Measurements from ENCODE around the gene TBC1D10B. TPM values are rescaled to one million over a fixed set of nuclear protein-coding genes. Genes with fewer than 3 reads are reported as not detected.

TBC1D10B gene
- total RNA-seq, 1 experiment from 2014 or later, result 49.2 TPM

DNA sequence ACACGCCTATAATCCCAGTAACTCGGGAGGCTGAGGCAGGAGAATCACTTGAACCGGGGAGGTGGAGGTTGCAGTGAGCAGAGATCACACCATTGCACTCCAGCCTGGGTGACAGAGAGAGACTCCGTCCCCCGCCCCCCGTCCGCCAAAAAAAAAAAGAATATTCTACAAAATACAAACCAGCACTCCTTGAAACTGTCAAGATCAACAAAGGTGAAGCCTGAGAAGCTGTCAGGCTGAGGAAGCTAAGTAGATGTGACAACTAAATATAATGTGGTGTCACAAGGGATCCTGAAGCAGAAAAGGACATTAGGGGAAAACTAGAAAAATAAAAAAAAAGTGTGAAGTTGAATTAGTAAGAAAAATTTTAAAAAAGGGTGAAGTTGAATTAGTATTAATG, 21.4 kb downstream of the TBC1D10B start (continued):
- TF ChIP-seq ELF1 (IDR thresholded peaks at IDR 0.05; ENCODE audit: borderline replicate concordance, low read depth), result no peak
- no peak for TF ChIP-seq MAX (IDR thresholded peaks at IDR 0.05)
- no peak for TF ChIP-seq YY1 (IDR thresholded peaks at IDR 0.05; ENCODE audit: extremely low read depth, insufficient replicate concordance, low read depth, low read length)
- TF ChIP-seq, protein P1, sequence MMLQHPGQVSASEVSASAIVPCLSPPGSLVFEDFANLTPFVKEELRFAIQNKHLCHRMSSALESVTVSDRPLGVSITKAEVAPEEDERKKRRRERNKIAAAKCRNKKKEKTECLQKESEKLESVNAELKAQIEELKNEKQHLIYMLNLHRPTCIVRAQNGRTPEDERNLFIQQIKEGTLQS (IDR thresholded peaks at IDR 0.05), result no peak
- TF ChIP-seq TCF7L2 (IDR thresholded peaks at IDR 0.05; ENCODE audit: borderline replicate concordance, extremely low read depth, insufficient read depth, insufficient read length), result no peak
- no peak for TF ChIP-seq JUND (IDR thresholded peaks at IDR 0.05)
- no peak for TF ChIP-seq EZH2 (IDR thresholded peaks at IDR 0.05)
- no peak for TF ChIP-seq POLR2AphosphoS5 (IDR thresholded peaks at IDR 0.05; ENCODE audit: low read depth, low read length)

GRCh38 chr16:30348113-30348512, 22.2 kb downstream of the TBC1D10B start:
- no peak overlapping the region for H2AFZ ChIP-seq (ENCODE audit: low read depth, low read length, poor library complexity, severe bottlenecking)
- TF ChIP-seq FOSL1 (IDR thresholded peaks at IDR 0.05; ENCODE audit: low read depth) (no peak), ZFX (IDR thresholded peaks at IDR 0.05) (no peak), ZBTB33 (IDR thresholded peaks at IDR 0.05; ENCODE audit: extremely low read depth, insufficient replicate concordance, low read length) (no peak), SP1 (IDR thresholded peaks at IDR 0.05; ENCODE audit: low read depth) (no peak), POLR2AphosphoS5 (IDR thresholded peaks at IDR 0.05; ENCODE audit: low read depth, low read length) (no peak), EZH2phosphoT487 (IDR thresholded peaks at IDR 0.05; ENCODE audit: borderline replicate concordance) (no peak), CEBPB (IDR thresholded peaks at IDR 0.05; ENCODE audit: low read depth) (no peak), CBX3 (IDR thresholded peaks at IDR 0.05; ENCODE audit: low read depth) (no peak), CTCF (IDR thresholded peaks at IDR 0.05 in 2 of 3, conservative IDR thresholded peaks at IDR 0.05 in 1 of 3; ENCODE audit: borderline replicate concordance in 1 of 3, insufficient read depth in 1 of 3, low read depth in 2 of 3, low read length in 2 of 3) (no peak), EZH2 (IDR thresholded peaks at IDR 0.05) (no peak), ELF1 (IDR thresholded peaks at IDR 0.05; ENCODE audit: borderline replicate concordance, low read depth) (no peak)
- TF ChIP-seq, protein P1 (IDR thresholded peaks at IDR 0.05), result no peak
- TF ChIP-seq, protein P2, sequence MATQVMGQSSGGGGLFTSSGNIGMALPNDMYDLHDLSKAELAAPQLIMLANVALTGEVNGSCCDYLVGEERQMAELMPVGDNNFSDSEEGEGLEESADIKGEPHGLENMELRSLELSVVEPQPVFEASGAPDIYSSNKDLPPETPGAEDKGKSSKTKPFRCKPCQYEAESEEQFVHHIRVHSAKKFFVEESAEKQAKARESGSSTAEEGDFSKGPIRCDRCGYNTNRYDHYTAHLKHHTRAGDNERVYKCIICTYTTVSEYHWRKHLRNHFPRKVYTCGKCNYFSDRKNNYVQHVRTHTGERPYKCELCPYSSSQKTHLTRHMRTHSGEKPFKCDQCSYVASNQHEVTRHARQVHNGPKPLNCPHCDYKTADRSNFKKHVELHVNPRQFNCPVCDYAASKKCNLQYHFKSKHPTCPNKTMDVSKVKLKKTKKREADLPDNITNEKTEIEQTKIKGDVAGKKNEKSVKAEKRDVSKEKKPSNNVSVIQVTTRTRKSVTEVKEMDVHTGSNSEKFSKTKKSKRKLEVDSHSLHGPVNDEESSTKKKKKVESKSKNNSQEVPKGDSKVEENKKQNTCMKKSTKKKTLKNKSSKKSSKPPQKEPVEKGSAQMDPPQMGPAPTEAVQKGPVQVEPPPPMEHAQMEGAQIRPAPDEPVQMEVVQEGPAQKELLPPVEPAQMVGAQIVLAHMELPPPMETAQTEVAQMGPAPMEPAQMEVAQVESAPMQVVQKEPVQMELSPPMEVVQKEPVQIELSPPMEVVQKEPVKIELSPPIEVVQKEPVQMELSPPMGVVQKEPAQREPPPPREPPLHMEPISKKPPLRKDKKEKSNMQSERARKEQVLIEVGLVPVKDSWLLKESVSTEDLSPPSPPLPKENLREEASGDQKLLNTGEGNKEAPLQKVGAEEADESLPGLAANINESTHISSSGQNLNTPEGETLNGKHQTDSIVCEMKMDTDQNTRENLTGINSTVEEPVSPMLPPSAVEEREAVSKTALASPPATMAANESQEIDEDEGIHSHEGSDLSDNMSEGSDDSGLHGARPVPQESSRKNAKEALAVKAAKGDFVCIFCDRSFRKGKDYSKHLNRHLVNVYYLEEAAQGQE (IDR thresholded peaks at IDR 0.05; ENCODE audit: low read depth), result no peak
- intact Hi-C loops (cut with micrococcal nuclease), result no loop called here
- no TSS peak for BruUV-seq (replicated peaks)
- H4K20me1 ChIP-seq (ENCODE audit: insufficient read depth), result no peaks in the 10 kb centered on the region
- H3K9ac ChIP-seq (ENCODE audit: low read length), result no peak overlapping the region
- H3K4me1 ChIP-seq (ENCODE audit: control insufficient read depth in 1 of 2, insufficient read depth in 2 of 2, low read length in 2 of 2), result peaks cover 18 to 19% of the 10 kb centered on the region in 2 experiments
- no peak overlapping the region for H3K27ac ChIP-seq (ENCODE audit: low read depth, low read length)
- POLR2A ChIA-PET, result no interaction called here
- no peaks in the 10 kb centered on the region for H3K9me2 ChIP-seq (ENCODE audit: insufficient read depth)
- H3K27me3 ChIP-seq (ENCODE audit: insufficient read depth, low read length), result no peaks in the 10 kb centered on the region
- ATAC-seq, result no peak
- H3K4me3 ChIP-seq (replicated peaks in 1 of 2; ENCODE audit: low read depth in 1 of 2, low read length in 2 of 2), result no peak overlapping the region
- RAD21 ChIA-PET (ENCODE audit: low non-redundant PET in 1 of 2, low total read pairs in 2 of 2, uncharacterized antibody in 2 of 2, unreplicated experiment in 2 of 2), result no interaction called here
- DNase-seq (ENCODE audit: low read depth, low spot score), result no peak
- H3K9me3 ChIP-seq (ENCODE audit: control insufficient read depth in 1 of 2, insufficient read depth in 1 of 2, low read depth in 1 of 2, low read length in 2 of 2), result no peaks in the 10 kb centered on the region
- no peak overlapping the region for H3K4me2 ChIP-seq (ENCODE audit: low read length)
- CTCF ChIA-PET, result no interaction called here
- H3K79me2 ChIP-seq (ENCODE audit: insufficient read depth, low read length), result peaks cover 11% of the 10 kb centered on the region; the same call in 1 of the 2 replicates
- H3K36me3 ChIP-seq (ENCODE audit: control insufficient read depth in 1 of 2, insufficient read depth in 2 of 2, low read length in 2 of 2), result peaks cover 7 to 25% of the 10 kb centered on the region in 2 experiments; a peak in 2 of 4 replicates
